Right kidney (tissue), 9 donors: ENCODE measurements around the gene LRRC66.
A peak's percentile ranks its signal among the peaks of the same experiment; 100 is the strongest.

ENCODE experiments used
- DNase-seq: peaks from one replicate; pipeline ENCODE4 v3.0.0-alpha.2; 2016
- long read RNA-seq, 8 donors: transcript quantifications; one replicate each; lab custom pipeline, GENCODE V29; 2026

Gene LRRC66, protein sequence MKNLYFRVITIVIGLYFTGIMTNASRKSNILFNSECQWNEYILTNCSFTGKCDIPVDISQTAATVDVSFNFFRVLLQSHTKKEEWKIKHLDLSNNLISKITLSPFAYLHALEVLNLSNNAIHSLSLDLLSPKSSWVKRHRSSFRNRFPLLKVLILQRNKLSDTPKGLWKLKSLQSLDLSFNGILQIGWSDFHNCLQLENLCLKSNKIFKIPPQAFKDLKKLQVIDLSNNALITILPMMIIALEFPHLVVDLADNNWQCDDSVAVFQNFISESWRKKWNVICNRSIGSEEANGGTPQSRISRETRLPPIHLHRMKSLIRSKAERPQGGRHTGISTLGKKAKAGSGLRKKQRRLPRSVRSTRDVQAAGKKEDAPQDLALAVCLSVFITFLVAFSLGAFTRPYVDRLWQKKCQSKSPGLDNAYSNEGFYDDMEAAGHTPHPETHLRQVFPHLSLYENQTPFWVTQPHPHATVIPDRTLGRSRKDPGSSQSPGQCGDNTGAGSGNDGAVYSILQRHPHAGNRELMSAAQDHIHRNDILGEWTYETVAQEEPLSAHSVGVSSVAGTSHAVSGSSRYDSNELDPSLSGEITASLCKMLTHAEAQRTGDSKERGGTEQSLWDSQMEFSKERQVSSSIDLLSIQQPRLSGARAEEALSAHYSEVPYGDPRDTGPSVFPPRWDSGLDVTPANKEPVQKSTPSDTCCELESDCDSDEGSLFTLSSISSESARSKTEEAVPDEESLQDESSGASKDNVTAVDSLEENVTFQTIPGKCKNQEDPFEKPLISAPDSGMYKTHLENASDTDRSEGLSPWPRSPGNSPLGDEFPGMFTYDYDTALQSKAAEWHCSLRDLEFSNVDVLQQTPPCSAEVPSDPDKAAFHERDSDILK
- long read RNA-seq, donor 1 = 0 reads
- long read RNA-seq, donor 2 = 0 reads
- long read RNA-seq, donor 3 = 0 reads
- long read RNA-seq, donor 4 = 0 reads
- long read RNA-seq, donor 5 = 0 reads
- long read RNA-seq, donor 6 = 0 reads
- long read RNA-seq, donor 7 = 0 reads
- long read RNA-seq, donor 8 = 0 reads

DNA sequence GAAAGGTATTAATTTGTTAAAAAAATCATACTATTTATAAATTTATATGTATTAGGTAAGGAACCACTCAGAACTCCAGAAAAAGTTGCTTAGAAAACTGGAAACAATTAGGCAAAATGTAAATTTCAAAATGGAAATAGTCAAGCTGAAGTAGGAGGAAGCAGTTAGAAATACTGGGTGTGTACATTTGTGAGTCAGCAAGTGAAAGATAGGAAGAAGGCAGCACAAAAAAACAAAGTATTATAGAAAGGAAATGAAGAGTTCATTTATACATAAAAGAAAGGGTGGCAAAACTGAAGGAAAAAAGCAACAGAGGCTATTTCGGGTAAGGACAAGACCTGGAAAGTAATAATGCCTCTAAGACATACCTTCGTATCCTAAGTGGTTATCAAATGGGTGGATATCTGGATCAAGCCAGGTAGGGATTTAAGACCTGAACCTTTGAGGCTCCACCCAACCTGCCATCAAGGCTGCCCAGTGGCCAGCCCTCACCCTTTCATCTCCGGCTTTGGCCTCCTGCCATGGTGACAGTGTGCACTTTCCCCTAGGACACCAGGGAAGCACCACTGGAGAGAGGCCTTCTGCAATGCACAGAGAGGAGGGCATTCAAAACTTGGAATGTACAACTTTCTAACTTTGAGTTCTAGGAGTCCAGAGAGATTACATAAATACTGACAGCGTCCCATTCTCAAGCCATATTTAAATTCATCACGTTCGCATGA is at the start of gene LRRC66:
Gene LRRC66 (minus strand): TSS at position 428 of the 722 bp plus-strand sequence. CDS start 2,750 bp downstream, outside the sequence.
- no peak for DNase-seq

- DNase-seq = no peak
Measured at GRCh38 chr4:52069571-52069970, 49.4 kb upstream of the LRRC66 start.

GRCh38 chr4:52059372-52059771 is 39.2 kb upstream of the LRRC66 start:
- no peak for DNase-seq

DNA sequence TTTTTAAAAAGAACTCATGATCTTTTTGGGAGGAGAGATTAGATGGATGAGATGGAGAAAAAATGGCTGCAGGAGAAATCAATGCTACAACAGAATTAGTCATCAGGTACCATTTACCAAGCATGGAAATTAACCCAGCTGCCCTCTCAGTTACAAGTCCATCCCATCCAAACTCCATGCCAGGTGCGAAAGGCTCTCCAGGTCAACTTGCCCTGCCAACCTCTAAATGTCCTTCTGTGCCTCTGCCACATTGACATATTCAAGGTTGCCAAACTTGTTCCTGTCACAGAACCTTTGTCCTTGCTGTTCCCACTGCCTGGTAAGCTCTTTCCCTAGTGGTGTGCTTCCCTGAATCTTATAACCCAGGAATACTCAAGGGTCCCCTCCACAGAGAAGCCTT is 38.1 kb upstream of the LRRC66 start:
- no peak for DNase-seq

- no peak for DNase-seq
Measured at GRCh38 chr4:52057196-52057595, 37.0 kb upstream of the LRRC66 start.

GRCh38 chr4:52054254-52054653 is 34.1 kb upstream of the LRRC66 start:
- no peak for DNase-seq

GRCh38 chr4:52052475-52052780 is 32.3 kb upstream of the LRRC66 start:
- no peak for DNase-seq

GRCh38 chr4:52051615-52052474 is 31.7 kb upstream of the LRRC66 start:
- DNase-seq = peak; percentile 78

DNA sequence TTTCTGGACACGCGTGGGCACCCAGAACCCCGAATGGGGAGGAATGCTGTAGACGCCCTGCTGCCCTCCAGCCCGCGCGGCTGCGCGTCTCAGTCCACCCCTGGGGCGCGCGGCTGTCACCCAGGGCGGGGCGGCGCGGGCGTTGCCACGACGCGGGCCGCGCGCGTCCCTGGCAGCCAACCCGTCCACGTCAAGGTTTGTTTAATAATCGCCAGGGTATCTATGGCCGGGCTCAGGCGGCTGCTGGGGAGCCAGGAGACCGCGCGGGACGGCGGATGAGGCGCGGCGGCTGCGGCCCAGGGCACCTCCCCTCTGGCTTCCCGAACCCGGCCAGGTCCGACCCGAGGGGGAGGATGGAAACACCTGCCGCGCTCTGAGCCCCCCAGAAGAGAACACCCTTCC is 31.1 kb upstream of the LRRC66 start, which contains the start of gene SPATA18:
Gene SPATA18 (plus strand): TSS at position 92 of the 402 bp plus-strand sequence. CDS start 401 bp downstream, outside the sequence.
- peak; percentile 76 for DNase-seq

- DNase-seq = no peak
Measured at GRCh38 chr4:52049266-52049665, 29.1 kb upstream of the LRRC66 start.

DNA sequence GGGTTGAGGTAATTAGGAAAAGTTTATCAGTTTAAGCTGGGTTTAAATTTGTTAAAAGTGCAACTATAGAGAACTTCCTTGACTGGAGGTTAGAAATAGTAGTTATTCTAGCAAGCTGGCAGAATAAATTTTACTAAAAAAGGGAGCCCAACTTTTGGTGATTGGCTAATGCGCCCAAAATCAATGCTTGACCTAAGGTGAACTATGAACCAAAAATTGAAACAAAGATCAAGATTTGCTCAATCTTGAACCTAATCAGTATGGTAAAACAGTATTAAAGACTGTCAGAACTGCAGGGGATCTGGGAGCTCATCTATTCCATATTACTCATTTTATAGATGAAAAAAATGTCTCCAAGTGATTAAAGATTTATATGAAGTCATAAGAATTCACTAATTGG is 24.9 kb upstream of the LRRC66 start:
- DNase-seq = no peak

DNA sequence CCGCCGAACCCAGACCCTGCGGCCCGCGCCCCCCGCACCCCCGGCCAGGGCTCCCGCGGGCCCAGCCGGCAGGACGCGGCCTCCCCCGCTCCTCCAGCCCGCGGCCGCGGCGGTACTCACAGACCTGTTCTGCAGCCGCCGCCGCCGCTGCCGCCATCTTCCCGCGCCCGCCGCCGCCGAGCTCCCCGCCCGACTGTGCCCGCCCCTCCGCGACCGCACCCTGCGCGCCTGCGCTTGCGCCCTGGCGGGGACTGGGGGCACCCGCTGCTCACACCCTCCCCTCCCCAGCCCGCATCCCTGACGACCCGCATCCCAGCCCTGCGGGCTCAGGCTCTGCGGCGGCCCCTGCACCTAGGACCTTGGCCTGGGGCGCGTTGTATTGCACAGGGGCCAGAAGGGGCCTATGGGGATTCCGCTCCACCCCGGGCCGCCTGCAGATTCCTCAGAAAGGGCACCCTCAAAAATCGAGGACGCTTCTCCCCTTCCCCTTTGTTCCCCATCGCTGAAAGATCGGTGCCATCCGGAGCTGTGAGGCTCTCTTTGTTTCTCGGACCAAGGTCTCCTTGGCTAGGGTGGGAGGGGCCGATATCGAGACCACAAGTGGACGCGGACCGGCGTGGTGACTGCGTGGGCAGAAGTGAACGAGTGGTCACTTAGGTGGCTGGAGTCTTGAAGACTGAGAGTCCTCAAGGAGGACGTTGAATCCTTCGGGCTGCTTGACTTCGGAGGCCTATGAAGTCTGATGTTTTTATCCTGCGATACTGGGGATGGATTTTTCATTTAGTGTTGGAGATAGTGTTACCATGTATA is 18.1 kb upstream of the LRRC66 start, which contains the start of gene SGCB:
Gene SGCB (minus strand): TSS at position 197 of the 810 bp plus-strand sequence. CDS start 40 bp downstream, at position 157.
- peak; percentile 87 for DNase-seq

DNA sequence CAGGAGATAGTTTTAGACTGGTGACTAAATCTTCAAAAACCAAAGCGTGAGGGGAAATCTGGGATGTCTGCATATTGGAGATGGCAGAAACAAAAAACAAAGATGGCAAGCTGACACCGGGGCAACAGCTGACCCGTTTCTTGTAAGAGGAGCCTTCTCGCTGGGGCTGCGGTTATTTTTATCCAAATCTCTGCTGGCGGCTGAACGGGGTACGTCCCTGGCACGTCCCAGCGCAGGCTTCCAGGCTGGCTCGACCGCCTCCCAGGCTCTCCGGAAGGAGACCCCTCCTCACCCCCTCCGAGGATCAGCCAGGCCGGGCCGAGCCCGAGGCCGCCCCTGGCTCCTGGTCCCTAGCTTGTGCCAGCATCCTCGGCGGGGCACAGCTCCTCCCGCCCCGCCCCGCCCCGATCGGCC is 17.5 kb upstream of the LRRC66 start:
- peak; percentile 77 for DNase-seq

DNA sequence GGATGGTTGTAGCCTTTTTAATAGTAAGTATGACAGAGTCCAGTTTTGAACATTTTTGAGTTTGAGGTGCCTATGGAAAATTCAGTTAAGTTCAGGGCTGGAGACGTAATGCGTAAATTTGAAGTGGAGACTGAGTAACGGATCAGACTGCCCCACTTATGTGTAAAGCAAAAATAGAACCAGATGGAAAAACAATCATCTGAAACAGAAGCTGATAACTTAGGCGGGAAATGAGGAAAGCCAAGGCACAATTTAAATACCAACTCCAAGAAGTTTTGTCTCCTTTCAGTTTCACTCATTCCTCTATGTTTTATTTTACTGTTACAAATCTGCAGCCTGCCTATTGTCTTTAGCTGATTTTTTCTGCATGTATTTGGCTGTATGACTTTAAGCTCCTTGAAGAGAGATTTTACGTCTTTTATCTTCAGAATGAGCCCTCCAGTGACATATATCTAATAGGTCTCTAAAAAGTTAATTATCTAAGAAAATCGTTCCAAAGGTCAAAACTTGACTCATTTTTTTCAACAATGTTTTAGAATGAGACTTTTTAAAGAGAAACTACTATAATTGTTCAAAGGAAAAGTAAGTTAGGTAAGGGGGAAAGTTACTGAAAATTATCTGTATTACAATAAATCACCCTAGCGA is 16.8 kb upstream of the LRRC66 start:
- no peak for DNase-seq

- no peak for DNase-seq
Measured at GRCh38 chr4:52035190-52035589, 15.0 kb upstream of the LRRC66 start.

GRCh38 chr4:52032005-52032404 is 11.8 kb upstream of the LRRC66 start:
- no peak for DNase-seq

DNA sequence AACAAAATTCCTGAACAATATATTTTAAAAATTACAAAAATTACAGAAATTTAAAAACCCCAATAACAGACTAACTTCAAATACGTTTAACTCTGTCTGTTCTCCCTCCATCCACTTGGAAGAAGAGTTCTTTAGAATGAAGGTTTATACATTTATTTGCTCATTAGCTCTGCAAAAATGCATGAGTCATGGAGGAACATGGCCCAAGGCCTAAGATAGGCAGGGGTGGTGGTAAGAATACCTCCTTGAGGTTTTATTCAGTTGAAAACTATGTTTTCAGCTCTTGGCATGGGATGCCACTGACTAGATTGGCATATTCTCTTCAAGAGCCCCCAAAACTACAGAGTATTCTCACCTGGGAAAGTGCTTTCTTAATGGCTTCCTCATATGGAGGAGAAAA is 8.8 kb upstream of the LRRC66 start:
- DNase-seq = no peak

DNA sequence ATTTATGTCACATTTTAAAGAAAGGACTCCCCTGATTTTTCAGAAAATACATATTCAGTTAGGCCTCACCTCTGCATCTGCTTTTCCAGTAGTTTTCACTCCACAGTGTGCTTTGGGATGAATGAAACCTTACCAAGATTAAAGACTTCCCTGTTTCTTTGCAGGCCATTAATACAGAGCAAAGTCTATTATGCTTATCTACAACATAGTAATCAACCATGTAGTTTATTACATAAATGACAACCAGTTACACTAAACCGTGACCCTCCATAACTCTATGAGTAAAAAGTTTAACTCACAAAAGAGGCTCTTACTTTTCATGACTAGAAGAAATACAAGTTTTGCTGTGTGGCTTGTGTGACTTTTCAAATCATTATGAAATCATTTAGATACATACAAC is 2.3 kb downstream of the LRRC66 start:
- DNase-seq = no peak

GRCh38 chr4:52016981-52017380 is 3.2 kb downstream of the LRRC66 start:
- no peak for DNase-seq

- no peak for DNase-seq
Measured at GRCh38 chr4:52015366-52015765, 4.8 kb downstream of the LRRC66 start.
